ENCODE data around the gene UNC45B. TPM values are rescaled to one million over a fixed set of nuclear protein-coding genes. Genes with fewer than 3 reads are reported as not detected.

UNC45B gene
- total RNA-seq, 2 experiments from 2014 or later: 0.11 to 0.20 TPM

DNA sequence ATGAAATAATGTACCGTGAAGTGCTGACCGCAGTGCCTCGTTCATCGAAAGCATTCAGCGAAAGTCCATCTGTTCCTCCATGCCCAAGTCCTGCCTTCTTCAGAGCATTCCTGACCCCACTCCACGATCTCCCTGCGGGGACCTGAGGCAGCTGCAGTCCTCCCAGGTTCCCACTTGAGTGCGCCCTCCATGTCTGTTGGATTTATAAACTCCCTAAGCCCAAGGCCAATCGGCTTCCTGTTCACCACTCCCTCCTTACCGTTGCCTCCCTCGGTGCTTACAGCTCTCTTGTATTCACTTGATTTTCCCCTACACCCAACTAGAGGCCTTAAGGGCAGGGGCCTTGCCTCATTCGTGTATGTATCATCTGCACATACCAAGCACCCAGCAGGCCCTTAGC lies 30.8 kb upstream of the UNC45B start:
- Histone ChIP-seq H3K4me3 (ENCODE audit: low read length) (no peak overlapping the region), H3K9me3 (ENCODE audit: control insufficient read depth in 1 of 2, insufficient read depth in 1 of 2, low read length in 2 of 2) (no peaks in the 10 kb centered on the region), H3K27me3 (ENCODE audit: control insufficient read depth in 1 of 2, insufficient read depth in 2 of 2, low read length in 2 of 2) (no peaks in the 10 kb centered on the region), H3K27ac (ENCODE audit: low read depth in 1 of 2, low read length in 2 of 2) (no peak overlapping the region), H3K4me1 (ENCODE audit: insufficient read depth, low read length) (peaks cover 34% of the 10 kb centered on the region), H3K36me3 (ENCODE audit: insufficient read depth, low read length) (peaks cover 2% of the 10 kb centered on the region)
- intact Hi-C loops (cut with DNase I, micrococcal nuclease): loop anchor here (5.0 kb wide), 3 partner anchors 480 to 555 kb away; no protein-coding TSS in a partner anchor
- H3K4me1 Mint-ChIP-seq (ENCODE audit: low read depth): peaks cover 34% of the 10 kb centered on the region
- POLR2A ChIA-PET: no interaction called here
- no peak overlapping the region for H3K27ac Mint-ChIP-seq
- no peak for DNase-seq
- CTCF ChIA-PET: no interaction called here
- no peaks in the 10 kb centered on the region for H3K27me3 Mint-ChIP-seq
- H3K9me3 Mint-ChIP-seq: no peaks in the 10 kb centered on the region
- H3K4me3 Mint-ChIP-seq: no peak overlapping the region
- TF ChIP-seq, protein P1, sequence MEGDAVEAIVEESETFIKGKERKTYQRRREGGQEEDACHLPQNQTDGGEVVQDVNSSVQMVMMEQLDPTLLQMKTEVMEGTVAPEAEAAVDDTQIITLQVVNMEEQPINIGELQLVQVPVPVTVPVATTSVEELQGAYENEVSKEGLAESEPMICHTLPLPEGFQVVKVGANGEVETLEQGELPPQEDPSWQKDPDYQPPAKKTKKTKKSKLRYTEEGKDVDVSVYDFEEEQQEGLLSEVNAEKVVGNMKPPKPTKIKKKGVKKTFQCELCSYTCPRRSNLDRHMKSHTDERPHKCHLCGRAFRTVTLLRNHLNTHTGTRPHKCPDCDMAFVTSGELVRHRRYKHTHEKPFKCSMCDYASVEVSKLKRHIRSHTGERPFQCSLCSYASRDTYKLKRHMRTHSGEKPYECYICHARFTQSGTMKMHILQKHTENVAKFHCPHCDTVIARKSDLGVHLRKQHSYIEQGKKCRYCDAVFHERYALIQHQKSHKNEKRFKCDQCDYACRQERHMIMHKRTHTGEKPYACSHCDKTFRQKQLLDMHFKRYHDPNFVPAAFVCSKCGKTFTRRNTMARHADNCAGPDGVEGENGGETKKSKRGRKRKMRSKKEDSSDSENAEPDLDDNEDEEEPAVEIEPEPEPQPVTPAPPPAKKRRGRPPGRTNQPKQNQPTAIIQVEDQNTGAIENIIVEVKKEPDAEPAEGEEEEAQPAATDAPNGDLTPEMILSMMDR (IDR thresholded peaks at IDR 0.05): no peak
- H3K36me3 Mint-ChIP-seq (ENCODE audit: low read depth): peaks cover 12% of the 10 kb centered on the region
- ATAC-seq (ENCODE audit: poor library complexity): no peak

DNA sequence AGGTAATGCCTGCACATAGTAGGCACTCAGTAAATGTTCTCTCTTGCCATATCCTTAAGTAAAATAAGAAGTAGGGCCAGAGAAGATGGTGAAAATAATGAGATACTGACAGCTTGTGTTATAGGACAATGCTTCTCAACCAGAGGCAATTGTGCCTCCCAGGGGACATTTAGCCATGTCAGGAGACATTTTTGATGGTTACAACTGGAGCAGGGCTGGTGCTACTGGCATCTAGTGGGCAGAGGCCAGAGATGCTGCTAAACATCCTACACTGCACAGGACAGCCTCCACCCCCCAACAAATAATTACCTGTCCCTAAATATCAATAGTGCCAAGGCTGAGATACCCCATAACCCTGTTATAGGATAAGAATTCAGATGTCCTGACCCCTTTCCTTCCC lies 29.6 kb upstream of the UNC45B start:
- CTCF ChIA-PET: interaction anchor here (0.7 to 3.1 kb wide), 11 partner anchors 23 to 698 kb away, joined by 3 to 21 read pairs (median 8); partner anchors contain the start of gene RFFL

DNA sequence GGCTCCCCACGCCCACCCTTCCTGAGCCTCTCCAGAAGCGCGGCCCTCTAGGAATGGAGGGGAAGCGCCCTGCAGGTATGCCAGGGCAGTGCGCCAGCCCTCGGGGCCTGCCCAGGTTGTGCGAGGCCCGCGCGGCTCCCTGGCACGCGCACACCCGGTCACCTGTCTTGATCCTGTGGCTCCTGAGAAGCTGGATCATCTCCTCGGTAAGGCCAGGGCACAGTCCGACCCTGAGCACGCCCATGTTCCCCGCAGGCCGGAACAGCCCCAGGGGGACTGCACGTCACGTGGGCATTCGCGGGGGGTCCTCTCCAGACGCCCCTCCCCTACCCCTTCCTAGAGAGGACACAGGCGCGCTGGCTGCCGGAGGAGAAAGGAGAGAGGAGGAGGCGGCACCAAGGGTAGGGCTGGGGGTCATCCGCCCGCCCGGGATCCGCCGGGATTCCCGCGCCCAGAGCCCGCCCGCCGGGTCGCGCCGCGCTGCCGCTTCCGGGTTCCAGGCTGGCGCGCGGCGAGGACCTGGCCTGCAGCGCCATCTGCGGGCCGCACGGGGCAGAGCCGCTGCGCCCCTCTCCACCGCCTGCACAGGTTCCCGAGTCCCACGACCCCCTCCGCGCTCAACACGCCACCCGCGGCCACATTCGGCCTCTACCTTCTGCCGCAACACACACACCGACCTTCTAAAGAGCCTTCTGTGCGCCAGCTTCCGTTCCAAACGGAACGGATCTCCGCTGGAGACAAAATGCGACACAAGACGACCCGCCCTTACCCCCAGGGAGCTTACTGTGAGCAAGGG lies 28.0 kb upstream of the UNC45B start, which contains the start of gene RAD51D:
Gene RAD51D (minus strand): TSS at position 491 of the 796 bp plus-strand sequence. CDS start 247 bp downstream, at position 244.
- POLR2A ChIA-PET: interaction anchor here (0.7 to 2.0 kb wide), 16 partner anchors 18 to 699 kb away, joined by 3 to 22 read pairs (median 3); partner anchors contain the start of genes LIG3, NLE1, PEX12 and RFFL
- intact Hi-C loops (cut with DNase I, micrococcal nuclease): loop anchor here (1.0 to 5.0 kb wide), 10 partner anchors 30 to 919 kb away; no protein-coding TSS in a partner anchor
- H3K4me1 Mint-ChIP-seq (ENCODE audit: low read depth): peaks cover 34% of the 10 kb centered on the region

More for the DNA sequence above, 29.6 kb upstream of the UNC45B start:
- no peak overlapping the region for H3K27ac ChIP-seq (ENCODE audit: low read depth in 1 of 2, low read length in 2 of 2)
- ATAC-seq (ENCODE audit: poor library complexity) (peak; percentile 31), DNase-seq (peak in 7 of 14 experiments; percentile 11 to 62 (median 36))
- no peak overlapping the region for H3K4me3 ChIP-seq (ENCODE audit: low read length)
- H3K4me1 Mint-ChIP-seq (ENCODE audit: low read depth): peaks cover 34% of the 10 kb centered on the region
- TF ChIP-seq, protein P1 (IDR thresholded peaks at IDR 0.05): no peak
- peaks cover 2% of the 10 kb centered on the region for H3K36me3 ChIP-seq (ENCODE audit: insufficient read depth, low read length)
- H3K4me3 Mint-ChIP-seq: peak overlapping the region; percentile 60
- POLR2A ChIA-PET: interaction anchor here (0.6 kb wide), 1 partner anchor 24 kb away, joined by 3 read pairs; no protein-coding TSS in a partner anchor
- peaks cover 6% of the 10 kb centered on the region for H3K36me3 Mint-ChIP-seq (ENCODE audit: low read depth)
- no peaks in the 10 kb centered on the region for H3K9me3 ChIP-seq (ENCODE audit: control insufficient read depth in 1 of 2, insufficient read depth in 1 of 2, low read length in 2 of 2)
- no peaks in the 10 kb centered on the region for H3K27me3 ChIP-seq (ENCODE audit: control insufficient read depth in 1 of 2, insufficient read depth in 2 of 2, low read length in 2 of 2)
- H3K27ac Mint-ChIP-seq: peak overlapping the region; percentile 88
- no peaks in the 10 kb centered on the region for H3K9me3 Mint-ChIP-seq
- intact Hi-C loops (cut with DNase I, micrococcal nuclease): loop anchor here (2.0 to 5.0 kb wide), 5 partner anchors 29 to 917 kb away; no protein-coding TSS in a partner anchor
- H3K27me3 Mint-ChIP-seq: no peaks in the 10 kb centered on the region
- peaks cover 34% of the 10 kb centered on the region for H3K4me1 ChIP-seq (ENCODE audit: insufficient read depth, low read length)

More for the DNA sequence above, 28.0 kb upstream of the UNC45B start, which contains the start of gene RAD51D:
- peaks cover 2% of the 10 kb centered on the region for H3K36me3 ChIP-seq (ENCODE audit: insufficient read depth, low read length)
- Mint-ChIP-seq H3K27me3 (no peaks in the 10 kb centered on the region), H3K27ac (peak within 1 kb of the TSS; percentile 88), H3K4me3 (peak within 1 kb of the TSS; percentile 97), H3K36me3 (ENCODE audit: low read depth) (peaks cover 4% of the 10 kb centered on the region), H3K9me3 (no peaks in the 10 kb centered on the region)
- H3K9me3 ChIP-seq (ENCODE audit: control insufficient read depth in 1 of 2, insufficient read depth in 1 of 2, low read length in 2 of 2): no peaks in the 10 kb centered on the region
- ATAC-seq (ENCODE audit: poor library complexity) (peak; percentile 87), DNase-seq (peak; percentile 60 to 93 (median 74))
- H3K4me3 ChIP-seq (ENCODE audit: low read length): peak within 1 kb of the TSS; percentile 98
- CTCF ChIA-PET: interaction anchor here (0.6 to 3.1 kb wide), 22 partner anchors 17 to 703 kb away, joined by 3 to 21 read pairs (median 4); partner anchors contain the start of gene RFFL
- TF ChIP-seq, protein P1 (IDR thresholded peaks at IDR 0.05): peak; percentile 67
- H3K27me3 ChIP-seq (ENCODE audit: control insufficient read depth in 1 of 2, insufficient read depth in 2 of 2, low read length in 2 of 2): no peaks in the 10 kb centered on the region
- H3K27ac ChIP-seq (ENCODE audit: low read depth in 1 of 2, low read length in 2 of 2): peak within 1 kb of the TSS; percentile 56 to 60
- H3K4me1 ChIP-seq (ENCODE audit: insufficient read depth, low read length): peaks cover 34% of the 10 kb centered on the region
